GM21723 (cell line): Measurements from ENCODE around the gene FAM76A.

Experiments
- ATAC-seq: cut with Tn5 transposase; IDR thresholded peaks from one replicate; pipeline ENCODE4 v1.9.1; 2021; ENCODE audit warnings: mild to moderate bottlenecking, moderate library complexity; ENCODE audit not compliant: unreplicated experiment

The FAM76A gene

DNA sequence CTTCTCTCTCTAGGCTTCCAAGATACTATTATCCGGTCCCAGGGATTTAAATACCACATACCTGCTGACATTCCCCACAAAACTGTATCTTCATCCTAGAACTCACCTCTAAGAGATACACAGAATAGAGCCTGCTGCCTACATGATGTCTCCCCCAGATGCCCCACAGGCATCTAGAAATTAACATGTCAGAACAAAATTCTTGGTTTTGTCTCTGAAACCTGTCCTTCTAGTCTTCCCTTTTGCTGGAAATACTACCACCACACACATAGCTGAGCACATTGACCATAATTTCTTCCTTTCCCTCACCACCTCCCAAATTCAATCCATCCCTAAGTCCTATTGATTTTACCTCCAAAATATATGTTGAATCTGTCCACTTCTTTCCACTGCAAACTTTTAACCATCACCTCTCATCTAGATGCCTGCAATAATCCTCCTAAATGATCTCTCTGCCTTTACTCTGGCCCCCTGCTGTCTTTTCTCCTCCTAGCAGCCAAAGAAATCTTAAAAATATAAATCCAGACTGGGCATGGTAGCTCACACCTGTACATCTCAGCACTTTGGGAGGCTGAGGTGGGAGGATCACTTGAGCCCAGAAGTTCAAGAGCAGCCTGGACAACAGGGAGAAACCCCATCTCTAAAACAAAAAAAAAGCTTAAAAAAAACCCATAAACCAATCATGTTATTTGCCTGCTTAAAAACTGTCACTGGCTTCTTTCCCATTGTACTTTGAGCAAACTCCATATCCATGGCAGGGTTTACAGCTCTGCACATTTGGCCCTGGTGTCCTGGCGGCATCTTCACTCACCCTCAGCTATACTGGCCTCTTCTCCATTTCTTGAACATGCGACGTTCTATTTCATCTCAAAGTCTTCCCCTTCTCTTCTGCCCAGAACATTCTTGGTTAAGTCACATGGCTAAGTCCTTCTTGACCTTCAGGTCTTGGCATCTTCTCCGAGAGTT is 6.2 kb upstream of the FAM76A start:
- no peak for ATAC-seq

DNA sequence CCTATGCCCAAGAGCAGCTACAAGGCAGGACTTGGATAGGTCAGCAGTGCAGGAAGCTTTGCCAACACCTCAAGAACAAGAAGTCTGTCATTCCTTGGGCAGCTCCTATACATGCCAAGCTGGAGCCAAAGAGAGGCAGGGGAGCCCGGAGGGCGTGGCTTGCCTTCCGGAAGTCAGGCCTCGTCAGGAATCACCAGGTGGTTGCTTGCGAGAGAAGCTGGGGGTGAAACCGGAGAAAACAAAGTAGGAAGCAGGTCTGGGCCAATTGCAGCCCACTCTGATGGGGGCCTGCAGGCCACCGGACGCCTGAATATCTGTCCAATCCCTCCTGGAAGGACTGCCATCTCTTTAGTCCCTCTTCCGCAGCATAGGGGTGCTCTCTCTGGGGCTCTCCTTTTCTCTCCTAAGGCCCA is 794 bp upstream of the FAM76A start:
- ATAC-seq, result no peak

DNA sequence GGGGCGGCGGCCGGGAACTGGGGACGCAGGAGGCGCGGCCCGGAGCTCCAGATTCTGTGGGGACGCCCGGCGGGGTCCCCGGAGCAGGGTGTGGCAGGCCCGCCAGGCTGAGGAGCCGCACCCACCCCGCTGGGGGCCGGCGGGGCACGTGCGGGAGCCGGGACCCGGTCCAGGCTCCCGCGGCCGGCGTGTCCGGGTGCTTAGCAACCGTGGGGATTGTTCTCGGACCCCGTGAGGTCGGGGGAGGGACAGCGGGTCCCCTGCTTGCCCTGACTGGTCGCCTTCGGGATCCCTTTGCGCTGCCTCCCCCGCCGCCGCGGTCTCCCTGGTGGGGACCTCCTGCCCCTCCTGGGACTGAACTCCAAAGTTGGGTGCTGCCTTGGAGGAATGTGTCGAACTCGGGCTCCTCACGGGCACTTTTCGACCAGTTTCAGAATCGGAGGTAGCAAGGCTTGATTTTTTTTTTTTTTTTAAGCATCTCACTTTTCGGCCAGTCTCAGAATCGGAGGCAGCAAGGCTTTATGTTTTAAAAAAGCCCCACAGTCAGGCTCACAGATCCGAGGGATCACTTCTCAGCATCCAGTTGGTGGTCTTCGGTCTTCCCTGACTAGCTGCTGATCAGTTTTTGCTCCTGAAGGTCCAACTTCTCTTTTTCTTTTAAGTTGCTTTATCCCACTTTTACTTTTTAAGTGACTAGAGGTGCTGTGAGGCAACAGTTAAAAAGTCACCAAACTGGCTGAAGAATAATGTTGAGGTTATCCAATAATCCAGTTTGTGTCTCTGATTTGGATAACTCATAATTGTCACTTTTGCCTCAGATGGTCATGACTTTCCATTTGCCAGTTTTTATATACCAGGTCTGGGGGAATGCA is 648 bp downstream of the FAM76A start:
- ATAC-seq, result peak; percentile 34

DNA sequence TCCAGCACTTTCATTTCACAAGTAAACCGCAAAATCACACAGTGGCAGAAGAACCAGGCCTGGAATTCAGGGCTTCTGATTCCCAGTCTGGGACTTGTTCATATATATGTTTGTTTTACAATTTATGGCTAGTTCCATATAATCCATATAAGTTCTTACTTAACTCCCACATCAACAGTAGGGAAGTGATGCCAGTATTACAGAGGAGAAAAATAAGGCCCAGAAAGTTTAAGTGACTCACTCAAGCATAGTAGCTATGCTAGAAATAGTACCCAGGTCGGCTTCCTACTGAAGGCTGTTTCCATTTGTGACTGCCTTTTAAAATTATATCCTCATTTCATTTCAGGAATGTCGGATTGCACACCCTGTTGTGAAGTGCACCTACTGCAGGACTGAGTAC is 1.4 kb downstream of the FAM76A start:
- no peak for ATAC-seq

DNA sequence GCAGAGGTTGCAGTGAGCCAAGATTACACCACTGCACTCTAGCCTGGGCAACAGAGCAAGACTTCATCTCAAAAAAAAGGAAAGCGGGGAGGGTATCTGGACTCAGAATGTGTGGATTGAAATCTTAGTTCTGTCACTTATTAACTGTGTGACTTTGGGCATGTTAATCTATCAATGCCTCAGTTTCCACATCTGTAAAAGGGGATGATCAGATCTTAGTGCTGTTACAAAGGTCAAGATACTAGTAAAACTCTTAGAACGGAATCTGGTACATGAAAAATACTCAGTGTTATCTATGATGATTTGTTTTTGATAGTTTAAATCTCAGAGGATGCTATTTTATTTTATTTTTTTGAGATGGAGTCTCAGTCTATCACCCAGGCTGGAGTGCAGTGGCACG is 10.5 kb downstream of the FAM76A start:
- no peak for ATAC-seq

DNA sequence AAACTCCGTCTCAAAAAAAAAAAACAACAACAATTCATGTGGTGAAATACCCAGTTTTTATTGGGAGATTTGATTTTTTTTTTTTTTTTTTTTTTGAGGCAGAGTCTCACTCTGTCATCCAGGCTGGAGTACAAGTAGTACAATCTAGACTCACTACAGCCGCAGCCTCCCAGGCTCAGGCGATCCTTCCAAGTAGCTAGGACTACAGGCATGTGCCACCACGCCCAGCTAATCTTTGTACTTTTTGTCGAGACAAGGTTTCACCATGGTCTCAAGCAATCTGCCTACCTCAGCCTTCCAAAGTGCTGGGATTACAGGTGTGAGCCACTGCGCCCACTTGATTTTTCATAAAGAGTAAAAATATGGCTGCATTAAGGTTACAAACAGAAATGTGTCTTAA is 15.4 kb downstream of the FAM76A start:
- ATAC-seq, result no peak

DNA sequence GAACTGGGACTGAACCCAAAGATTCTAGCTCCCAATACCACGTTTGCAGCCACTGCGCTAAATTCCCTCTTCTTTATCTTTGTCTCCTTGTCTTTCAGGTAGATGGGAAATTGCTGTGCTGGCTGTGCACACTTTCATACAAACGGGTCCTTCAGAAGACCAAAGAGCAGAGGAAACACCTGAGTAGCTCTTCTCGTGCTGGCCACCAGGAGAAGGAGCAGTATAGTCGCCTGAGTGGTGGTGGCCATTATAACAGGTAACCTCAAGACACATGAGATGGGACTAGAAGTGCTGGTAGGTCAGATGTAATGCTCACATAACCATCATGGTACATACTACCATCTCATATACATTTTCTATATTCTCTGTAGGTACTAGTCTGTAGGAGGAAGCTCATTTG is 18.8 kb downstream of the FAM76A start:
- no peak for ATAC-seq

DNA sequence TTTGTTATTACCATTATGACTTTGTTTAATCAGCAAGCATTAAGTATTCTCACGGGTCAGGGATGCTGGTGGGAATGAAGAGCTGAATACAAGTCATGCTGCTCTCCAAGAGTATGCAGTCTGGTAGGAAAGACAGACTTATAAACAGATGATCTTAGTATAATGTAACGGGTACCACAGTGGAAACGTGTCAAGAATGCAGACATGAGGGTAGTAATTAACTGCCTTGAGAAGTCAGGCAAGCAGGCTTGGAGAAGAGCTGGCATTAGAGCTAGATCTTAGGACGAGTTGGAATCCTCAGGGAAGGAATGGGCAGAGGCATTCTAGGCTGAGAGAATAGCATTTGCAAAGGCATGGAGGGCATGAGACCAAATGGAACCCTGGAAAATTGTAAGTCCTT is 19.7 kb downstream of the FAM76A start:
- no peak for ATAC-seq

DNA sequence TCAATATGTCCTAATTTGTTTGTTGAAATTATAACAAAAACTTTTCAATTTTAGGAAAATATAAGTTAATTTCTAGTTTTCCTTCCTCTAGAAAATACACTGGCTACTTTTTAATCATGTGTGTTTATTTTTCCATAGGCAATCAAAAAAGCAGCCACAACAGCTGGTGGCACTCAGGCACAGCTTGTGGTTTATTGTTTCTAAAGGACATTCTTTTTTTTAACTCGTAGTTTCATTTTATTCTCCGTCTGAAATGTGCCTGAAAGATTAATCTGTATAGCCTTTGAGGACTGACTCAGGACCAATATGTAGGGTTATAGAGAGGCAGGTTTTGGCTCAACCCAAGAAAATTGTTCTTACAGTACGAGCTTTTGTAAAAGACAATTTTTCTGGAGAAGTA is 26.6 kb downstream of the FAM76A start:
- ATAC-seq, result no peak

DNA sequence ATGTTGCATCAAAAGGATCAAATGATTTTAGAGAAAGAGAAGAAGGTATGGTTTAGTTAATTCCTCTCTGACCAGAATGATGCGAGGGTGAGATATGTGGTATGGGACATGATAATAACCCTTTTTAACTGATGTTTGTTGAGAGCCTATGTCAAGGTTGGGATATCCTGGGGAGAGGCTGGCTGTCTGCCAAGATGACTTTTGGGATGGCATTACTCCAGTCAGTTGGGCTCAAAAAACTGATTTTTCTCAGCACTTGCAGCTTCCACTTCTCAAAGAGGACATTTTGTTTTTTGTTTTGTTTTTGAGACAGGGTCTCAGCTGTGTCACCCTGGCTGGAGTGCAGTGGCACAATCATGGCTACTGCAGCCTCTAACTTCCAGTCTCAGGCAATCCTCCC is 29.5 kb downstream of the FAM76A start:
- ATAC-seq, result no peak

DNA sequence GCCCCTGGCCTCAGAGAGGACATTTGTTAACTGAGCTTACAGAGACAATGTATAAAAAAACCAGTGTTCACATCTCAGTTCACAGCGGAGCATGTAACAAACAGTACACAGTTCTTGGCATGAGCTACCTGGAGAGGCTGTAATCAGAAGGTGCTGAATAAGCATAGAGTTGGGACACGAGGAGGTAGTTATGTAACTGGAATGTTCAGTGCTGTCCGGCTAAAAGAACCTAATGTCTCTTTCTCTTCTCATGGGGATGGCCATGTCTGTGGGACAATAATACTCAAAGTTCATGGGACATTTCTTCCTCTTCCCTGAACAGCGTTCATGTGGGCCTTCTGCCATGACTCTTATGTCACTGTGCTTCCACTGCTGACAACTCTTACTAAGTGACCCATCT is 30.1 kb downstream of the FAM76A start:
- ATAC-seq, result no peak

DNA sequence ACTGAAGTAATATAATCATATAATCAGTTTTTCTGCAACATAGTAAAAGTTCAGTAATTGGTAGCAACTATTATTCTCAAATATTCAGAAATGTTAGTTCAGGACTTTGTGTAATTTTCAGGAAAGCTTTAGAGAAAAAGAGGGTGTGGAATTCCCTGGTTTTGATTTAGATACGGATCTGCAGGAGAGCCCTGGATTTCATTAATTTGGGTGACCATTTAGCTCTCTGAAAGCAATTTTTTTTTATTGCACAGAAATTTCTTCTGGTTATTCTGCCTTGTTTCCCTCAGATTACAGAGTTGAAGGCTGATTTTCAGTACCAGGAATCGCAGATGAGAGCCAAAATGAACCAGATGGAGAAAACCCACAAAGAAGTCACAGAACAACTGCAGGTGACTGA is 33.5 kb downstream of the FAM76A start:
- ATAC-seq, result no peak

DNA sequence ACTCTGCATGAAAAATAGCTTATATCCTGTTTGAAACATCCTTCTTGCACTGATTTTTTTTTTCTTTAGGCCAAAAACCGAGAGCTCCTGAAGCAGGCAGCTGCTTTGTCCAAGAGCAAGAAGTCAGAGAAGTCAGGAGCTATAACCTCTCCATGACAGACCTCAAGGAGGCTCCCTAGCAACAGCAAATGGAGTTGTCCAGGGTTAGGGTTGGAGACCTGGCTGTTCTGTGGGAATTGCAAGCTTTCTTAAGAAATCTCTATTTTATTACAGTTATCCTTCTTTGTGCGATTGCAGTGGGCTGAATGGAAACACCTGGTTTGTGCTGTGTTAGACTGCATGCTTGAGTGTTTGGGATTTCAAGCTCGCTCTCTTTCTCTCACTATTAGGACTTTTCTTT is 34.7 kb downstream of the FAM76A start:
- ATAC-seq, result no peak

DNA sequence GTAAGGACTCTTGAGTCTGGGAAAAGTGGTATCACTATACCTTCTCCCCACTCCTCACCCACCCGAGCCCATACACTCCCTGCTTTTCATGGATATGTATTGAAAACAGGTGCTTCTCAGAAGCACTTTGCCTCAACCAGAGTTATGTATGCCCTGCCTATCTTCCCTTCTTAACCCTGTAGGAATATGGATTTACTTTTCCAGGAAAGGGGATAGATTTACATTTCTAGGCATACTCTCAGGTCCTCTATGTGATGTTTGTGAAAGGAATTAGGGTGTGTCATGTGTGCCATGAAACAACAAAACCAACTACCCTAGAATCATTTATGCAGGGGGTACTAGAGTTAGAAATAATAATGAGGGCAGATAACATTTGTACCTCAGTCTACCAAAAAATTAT is 36.3 kb downstream of the FAM76A start:
- no peak for ATAC-seq

DNA sequence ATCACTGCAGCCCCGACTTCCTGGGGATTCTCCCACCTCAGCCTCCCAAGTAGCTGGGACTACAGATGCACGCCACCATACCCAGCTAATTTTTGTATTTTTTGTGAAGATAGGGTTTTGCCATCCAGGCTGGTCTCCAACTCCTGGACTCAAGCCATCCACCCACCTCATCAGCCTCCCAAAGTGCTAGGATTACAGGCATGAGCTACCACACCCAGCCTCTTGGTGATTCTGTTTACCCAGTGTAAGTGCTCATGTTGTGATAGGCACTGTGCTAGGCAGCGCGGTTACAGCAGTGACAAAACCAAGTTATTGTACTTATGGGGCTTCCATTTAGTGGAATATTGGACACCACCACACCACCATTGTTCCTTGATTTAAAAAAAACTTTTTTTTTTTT is 37.6 kb downstream of the FAM76A start:
- no peak for ATAC-seq

DNA sequence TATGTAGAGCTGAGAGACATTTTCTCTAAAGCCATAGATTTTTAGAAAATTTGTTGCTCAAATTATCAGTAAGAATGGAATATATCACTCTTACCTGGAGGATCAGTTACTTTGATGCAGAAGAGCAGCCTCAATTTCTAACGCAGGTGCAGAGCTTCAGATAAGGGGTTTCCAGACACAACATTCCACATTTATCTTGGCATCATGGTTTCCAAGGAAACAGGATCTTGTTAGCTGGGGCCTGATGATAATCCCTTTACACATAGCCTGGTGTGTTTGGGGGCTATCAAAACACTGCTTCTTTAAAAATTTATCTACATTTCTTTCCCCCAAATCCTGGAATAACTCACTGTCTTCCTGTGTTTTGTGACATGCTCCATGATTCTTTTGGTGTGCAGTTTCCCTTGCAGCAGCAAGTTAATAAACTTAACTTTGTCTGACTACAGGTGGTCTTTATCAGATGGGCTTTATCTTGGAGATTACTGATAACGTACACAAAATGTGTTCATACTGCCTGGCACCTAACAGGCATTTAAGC is 44.6 kb downstream of the FAM76A start:
- no peak for ATAC-seq

DNA sequence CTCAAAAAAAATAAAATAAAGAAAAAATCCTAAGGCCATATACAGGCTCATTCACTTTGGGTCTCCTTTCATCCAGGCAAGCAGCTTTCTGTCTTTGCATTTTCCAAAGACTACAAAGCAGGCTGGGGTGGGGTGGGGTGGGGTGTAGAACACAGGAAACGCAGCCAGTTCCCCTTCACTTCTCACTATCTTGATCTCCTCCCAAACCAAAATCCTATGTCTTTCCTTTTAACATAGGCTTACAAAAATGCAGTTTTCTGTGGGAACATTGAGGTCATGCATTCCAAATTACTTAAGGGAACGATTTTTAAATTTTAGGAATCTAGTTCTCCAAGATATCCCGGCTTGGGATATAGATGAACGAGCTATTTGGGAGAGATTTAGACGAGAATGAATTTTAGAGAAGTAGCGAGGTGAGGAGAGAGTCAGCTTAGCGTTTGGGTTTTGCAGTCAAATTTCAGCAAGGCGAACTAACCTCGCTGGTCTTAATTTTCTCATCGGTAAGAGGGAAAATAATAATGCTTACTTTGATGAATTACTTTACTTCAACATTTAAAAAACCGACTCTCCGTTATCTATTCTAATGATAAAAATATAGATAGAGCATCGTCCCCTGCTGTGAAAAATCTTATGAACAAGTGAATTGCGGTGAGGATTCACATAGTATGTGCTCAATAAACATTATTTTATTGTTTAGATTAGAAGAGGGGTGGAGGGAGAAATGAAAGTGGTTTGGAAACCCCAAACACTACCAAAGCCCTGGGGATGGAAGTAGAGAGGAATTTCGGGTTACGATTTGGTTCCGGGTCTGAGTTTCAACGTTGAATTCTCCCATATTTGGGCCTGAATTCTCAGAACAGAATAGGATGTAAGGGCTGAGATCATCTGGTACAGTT is 46.5 kb downstream of the FAM76A start:
- no peak for ATAC-seq

DNA sequence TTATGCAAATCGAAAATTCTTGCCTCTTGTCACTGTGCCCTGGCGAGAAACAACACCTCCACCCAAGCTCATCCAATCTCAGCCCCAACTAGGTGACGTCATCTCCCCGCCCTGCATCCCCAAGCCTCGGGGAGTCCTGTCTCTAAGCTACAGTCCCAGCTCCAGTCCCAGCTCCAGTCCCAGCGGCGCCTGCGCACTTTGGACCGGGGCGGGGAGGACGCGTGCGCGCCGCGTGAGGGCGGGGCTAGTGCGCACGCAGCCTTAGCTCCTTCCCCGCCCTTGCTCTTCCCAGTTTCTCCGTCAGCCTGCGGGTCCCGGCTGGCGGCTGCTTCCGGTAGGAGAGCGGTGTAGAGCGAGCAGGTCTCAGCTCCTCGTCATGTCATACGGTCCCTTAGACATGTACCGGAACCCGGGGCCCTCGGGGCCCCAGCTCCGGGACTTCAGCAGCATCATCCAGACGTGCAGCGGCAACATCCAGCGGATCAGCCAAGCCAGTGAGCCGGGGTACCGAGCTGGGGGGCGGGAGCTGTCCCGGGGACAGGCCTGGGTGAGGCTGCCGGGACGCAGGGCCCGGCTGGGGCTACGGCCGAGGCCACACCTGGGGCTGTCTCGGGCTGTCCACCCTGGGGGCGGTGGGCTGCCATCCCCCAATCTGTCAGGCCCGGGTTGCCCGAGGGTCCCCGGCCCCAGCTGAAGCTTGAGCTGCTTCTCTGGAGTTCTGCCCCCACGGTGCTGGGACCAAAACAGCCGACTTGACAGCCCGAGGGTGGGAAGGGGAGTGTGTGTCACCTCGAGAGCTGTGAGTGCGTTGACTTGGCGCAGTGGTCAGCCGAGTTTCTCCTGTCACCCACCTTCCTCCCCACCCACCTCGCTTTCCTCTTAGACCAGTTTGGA is 47.4 kb downstream of the FAM76A start, which contains the start of gene STX12:
TSS of gene STX12 (plus strand) at position 288 of the 894 bp plus-strand sequence. CDS start at position 377, 89 bp downstream.
- ATAC-seq, result peak; percentile 93

DNA sequence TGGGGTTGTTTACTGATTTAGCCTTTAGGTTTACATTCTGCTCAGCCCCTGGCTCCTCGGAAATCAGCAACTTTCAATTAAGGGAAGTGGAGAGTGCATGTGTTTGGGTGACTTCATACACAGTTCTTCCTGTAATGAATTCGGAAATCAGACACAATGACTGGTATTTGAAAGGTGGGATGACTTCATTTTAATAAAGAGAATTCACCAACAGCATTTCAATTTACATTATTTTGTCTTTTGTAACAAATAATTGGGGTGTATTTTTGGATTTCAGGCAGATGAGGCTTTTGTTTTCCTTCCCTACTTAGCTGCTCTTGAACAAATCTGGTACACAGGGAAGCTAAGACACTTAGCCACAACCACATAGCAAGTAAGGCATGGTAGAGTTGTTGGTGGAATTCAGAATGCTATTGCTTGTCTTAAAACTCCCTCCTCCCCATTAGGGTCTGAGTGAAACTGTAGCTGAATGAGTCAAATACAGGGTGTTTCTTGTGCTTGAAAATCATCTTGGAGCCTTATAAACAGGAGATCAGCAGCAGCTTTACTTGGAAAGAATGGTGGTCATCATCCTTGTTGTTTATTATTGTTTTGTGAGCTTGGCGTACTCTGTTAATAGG is 48.2 kb downstream of the FAM76A start:
- ATAC-seq, result peak; percentile 14
